C1 segment of cervical spinal cord (tissue), 14 donors: ENCODE data around the gene ERMARD.
"Not testable (repeated sequence)": the region's sequence is repeated elsewhere in the genome, so short reads cannot be mapped to it uniquely, and the experiment has no call there.

ENCODE experiments used
- DNase-seq, 14 donors: peaks; one replicate each; lab custom pipeline; 2025; lab: John Stamatoyannopoulos, UW

Gene ERMARD

DNA sequence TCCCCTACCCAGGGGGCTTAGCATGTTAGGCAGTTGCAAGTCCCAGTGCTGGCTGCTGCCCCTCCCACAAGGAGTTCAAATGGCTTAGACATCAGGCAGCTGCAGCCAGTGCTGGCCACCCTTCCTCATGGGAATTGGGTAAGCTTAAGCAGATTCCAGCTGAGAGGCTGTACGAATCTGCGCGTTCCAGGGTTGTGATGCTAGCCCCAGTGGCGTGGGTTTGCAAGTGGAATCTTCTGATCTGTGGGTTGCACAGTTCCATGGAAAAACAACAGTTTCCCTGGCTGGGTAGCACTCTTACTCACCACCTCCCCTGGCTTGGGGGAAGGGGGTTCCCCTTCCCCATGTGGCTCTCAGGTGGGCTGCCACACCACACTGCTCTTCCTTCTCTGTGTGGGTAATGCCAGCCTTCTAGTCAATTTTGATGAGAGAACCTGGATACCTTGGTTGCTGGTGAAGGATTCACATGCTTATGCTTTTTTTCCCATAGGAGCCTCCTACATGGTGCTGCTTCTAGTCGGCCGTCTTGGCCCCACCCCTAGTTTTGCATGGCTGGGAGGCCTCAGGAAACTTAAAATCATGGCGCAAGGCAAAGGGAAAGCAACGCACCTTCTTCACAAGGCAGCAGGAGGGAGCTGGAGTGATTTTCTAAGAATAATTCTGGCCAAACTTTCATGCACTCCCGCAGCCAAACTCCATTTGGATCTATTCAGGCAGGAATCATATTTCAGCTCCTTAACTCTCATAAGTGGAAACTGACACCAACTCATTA, 13.0 kb upstream of the ERMARD start:
- no peak for DNase-seq

DNA sequence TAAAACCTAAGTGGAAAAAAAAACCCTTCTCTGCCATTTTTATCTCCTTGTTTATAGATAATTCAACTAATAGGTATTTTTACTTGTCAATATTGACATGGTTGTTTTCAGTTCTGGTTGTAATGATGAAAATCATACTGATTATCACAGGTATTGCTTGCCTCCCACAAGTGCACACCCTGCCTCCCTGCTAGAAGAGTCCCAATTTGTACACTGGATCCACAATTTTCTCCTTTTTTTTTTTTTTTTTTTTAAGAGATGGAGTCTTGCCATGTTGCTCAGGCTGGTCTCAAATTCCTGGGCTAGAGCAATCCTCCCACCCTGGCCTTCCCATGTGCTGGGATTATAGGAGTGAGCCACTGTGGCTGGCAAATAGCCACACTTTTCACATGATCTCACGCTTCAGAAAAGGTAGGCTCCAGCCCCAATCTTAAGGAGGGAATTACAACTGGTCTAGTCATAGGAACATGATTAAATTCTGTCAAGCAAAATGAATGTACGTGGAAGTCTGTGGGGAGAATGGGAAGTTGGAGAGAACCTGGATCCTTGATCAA, 12.4 kb upstream of the ERMARD start:
- no peak for DNase-seq

DNA sequence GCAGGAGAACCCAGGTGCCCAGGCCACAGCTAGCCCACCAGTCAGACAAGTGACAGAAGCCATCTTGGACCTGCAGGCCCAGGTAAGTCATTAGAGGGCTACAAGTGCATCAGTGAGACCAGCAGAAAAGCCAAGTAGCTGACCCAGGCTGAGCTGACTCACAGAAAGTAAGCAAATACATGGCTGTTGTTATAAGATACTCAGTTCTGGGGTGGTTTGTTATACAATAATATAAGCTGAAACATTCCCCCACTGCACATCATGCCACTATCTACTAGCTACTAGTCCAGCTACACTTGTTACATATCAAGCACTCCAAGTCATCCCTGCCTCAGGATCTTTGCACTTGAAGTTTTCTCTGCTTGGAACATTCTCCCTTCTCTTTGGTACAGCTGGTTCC, 10.1 kb upstream of the ERMARD start:
- DNase-seq = no peak

GRCh38 chr6:169745405-169745804, 6.0 kb upstream of the ERMARD start:
- no peak for DNase-seq

GRCh38 chr6:169746556-169746955, 4.9 kb upstream of the ERMARD start:
- no peak for DNase-seq

DNA sequence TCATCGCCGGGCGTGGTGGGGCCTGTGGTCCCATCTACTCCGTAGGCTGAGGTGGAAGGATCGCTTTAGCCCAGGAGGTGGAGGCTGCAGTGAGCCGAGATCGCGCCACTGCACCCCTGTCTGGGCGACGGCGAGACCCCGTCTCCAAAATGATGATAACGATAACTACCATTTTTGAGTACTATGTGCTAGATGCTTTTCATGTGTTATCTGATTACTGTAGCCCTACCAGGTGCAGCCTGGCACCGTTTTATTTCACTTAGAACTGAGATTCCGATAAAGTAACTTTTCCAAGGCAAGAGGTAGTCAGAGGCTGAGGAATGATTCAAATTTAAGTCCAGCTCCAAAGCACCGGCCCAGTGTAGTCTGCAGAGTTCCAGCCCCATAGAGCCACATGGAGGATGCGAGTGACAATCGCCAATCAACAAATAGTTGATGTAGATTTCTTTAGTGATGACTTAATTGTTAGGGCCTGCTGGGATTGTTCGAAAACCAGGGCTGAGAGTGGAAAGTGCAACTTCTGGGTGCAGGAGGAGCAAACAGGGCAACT, 727 bp downstream of the ERMARD start:
- DNase-seq = peak in 4 of 14 donors; percentile 7 to 37 (median 31)

- DNase-seq = no peak
These were observed 3.7 kb downstream of the ERMARD start for GRCh38 chr6:169755162-169755561.

GRCh38 chr6:169763308-169763707, 11.9 kb downstream of the ERMARD start:
- DNase-seq = no peak

DNA sequence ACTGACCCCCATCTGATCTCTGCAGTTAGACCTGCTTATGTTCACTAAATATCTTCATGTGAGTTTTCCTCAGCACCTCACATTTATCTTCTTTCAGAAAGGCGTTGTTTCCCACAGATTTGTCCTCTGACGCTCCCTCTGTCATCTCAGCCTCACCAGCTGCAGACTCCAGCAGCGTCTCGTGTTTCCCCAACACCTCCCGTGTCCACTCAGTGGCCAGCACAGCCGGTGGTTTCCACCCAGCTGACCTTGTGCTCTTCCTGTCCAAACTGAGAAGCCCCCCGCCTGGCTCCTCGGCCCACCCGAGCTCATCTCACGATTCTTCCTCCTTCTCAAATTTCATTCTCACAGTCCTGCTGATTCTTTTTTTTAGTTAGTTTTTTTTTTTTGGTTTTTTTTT, 12.5 kb downstream of the ERMARD start:
- DNase-seq = no peak

DNA sequence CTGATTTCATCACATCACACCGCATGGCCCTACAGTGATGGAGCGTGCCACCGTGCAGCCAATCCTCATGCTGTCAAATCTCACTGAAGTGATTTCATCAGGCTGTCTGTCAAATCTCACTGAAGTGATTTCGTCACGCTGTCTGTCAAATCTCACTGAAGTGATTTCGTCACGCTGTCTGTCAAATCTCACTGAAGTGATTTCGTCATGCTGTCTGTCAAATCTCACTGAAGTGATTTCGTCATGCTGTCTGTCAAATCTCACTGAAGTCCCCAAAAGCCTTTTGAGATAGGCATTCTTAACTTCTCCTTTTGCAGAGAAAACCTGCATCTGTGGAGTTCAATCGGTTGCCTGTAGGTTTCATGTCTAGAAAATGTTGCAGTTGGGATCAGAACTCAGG, 14.4 kb downstream of the ERMARD start:
- not testable (repeated sequence) for DNase-seq

DNA sequence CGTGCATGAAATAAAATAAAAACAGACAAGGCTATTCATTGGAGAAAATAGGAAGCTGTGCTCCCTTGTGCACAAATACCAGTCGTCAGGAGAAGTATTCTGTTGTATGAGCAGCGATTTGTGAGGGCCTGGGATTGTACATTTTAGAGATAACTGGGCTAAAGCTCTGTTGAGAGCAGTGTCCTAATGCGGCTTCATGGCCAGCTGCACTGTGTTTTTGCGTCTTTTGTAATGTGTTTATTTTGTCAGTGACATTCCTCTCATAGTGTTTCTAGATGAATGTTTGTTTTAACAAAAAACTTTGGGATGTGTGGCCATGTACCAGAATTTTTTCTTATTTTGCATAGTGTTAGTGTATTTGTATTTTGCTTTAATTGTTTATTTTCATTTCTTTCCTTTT, 14.8 kb downstream of the ERMARD start:
- DNase-seq = no peak

- DNase-seq = no peak
These were observed 15.7 kb downstream of the ERMARD start for GRCh38 chr6:169766921-169767736.

- DNase-seq = no peak
These were observed 22.9 kb downstream of the ERMARD start for GRCh38 chr6:169774347-169774746.

DNA sequence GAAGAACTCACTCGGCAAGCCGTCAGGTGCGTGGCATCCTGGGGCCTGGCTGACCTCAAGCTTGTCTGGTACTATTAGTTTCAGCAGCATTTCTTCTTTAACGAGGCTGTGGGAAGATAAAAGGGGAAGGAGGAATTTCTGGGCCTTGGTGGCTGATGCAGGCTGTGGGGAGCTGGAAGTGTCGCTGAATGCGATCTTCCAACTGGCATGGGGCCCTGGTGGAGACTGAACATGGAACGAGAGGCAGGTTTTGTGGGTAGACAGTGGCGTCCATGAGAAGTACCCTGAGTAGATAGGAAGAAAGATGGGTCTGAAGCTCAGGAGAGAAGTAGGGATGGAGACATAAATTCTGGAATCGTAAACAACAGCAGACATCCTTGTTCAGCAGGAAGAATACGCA, 23.9 kb downstream of the ERMARD start:
- no peak for DNase-seq

- DNase-seq = no peak
These were observed 25.0 kb downstream of the ERMARD start for GRCh38 chr6:169776379-169776778.

DNA sequence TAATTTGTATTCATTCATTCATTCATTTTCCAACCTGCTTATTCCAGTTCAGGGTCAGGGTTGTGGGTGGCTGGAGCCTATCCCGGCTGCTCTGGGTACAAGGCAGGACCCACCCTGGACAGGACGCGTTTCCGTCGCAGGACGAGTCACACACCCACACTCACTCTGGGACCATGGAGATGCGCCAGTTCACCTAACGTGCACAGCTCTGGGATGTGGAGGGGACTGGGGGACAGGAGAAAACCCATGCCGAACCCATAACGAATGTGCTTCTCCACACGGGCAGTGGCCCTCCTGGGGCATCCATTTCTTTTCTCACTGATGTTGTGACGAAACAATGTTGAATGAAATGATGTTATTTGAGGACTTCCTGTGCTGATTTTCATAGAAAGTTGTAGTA, 26.5 kb downstream of the ERMARD start:
- DNase-seq = no peak

DNA sequence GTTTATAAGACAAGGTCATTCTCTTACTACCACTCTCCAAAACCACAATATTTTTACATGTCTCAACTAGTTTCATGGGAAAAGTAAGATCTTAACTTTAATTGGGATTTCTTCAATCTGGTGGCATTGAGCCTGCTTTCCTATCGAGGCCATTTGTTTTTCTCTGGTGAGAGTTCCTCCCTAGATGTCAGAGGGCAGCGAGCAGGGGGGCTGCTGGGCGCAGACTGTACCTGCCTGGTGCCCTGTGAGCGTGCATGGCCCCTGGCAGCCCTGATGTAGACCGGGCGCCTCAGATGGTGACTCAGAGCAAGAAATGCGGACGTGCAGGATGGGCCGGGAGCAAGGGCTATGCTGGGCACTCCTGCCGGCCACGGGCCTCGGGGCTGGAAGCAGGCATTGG, 27.2 kb downstream of the ERMARD start:
- DNase-seq = no peak

DNA sequence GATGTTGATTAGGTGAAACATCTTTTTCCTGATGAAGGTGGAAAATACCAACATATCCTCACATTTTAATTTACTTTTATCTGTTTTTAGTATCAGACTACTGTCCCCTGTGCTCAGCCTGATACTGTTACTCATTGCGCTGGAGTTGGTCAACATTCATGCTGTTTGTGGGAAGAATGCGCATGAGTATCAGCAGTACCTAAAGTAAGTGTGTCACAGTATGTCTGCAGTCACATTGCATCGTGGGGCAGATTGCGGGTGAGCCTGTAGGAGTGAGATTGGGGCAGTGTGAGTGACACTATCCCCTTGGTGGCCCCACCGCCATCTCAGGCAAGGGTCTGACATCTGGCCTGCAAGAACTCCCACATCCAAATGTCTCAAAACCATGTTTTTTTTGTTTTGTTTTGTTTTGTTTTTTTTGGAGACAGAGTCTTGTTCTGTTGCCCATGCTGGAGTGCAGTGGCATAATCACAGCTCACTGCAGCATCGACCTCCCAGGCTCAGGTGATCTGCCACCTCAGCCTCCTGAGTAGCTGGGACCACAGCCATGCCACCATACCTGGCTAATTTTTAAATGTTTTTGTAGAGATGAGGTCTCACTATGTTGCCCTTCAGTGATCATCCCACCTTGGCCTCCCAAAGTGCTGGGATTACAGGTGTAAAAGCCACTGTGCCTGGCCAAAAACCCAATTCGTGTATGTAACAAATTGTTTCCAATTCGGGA, 27.8 kb downstream of the ERMARD start:
- no peak for DNase-seq

DNA sequence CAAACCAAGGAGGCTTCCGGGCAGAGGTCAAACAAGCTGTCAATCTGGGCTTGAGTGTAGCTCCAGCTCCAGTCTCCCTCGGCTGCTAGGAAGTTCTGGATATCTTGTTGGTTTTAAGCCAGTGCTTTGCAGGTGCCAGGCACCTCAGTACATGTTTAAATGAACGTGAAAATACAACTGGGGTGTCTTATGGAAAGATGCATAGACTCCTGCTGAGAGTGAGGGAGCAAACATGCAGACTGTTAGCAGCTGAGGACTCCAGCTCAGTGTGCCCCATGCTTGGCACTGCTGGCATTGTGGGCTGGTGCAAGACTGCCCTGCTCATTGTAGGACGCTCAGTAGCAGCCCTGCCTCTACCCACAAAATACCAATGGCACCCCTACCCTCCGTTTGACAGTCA, 28.5 kb downstream of the ERMARD start:
- DNase-seq = no peak

- no peak for DNase-seq
These were observed 29.2 kb downstream of the ERMARD start for GRCh38 chr6:169780571-169781091.

- DNase-seq = no peak
These were observed 31.5 kb downstream of the ERMARD start for GRCh38 chr6:169782966-169783365.

GRCh38 chr6:169783401-169783800, 32.0 kb downstream of the ERMARD start:
- no peak for DNase-seq
